SK-N-SH (cell line): ENCODE data around the gene PATE1.

Experiments
- CTCF ChIP-seq: fragments of 200-600 bp; sonication (generic); IDR thresholded peaks from 2 replicates; pipeline ENCODE4 v1.6.1; 2017; ENCODE audit warnings: antibody characterized with exemption, mild to moderate bottlenecking, moderate library complexity
- EZH2phosphoT487 ChIP-seq: fragments of 200-600 bp; sonication (generic); IDR thresholded peaks from 2 replicates; pipeline ENCODE4 v1.6.1; 2017; ENCODE audit warnings: low read depth, mixed run types, mild to moderate bottlenecking, antibody characterized with exemption, moderate library complexity, borderline replicate concordance
- GABPA ChIP-seq: IDR thresholded peaks from 2 replicates; pipeline ENCODE4 v1.4.0; 2012; ENCODE audit warnings: low read depth, mild to moderate bottlenecking
- IRF3 ChIP-seq: fragments of 150-350 bp; IDR thresholded peaks from 2 replicates; pipeline ENCODE4 v1.6.1; 2016; ENCODE audit warnings: mild to moderate bottlenecking, low read depth, low read length
- MAX ChIP-seq: IDR thresholded peaks from 2 replicates; pipeline ENCODE4 v1.4.0; 2012; ENCODE audit warnings: low read depth
- PBX3 ChIP-seq: IDR thresholded peaks from 2 replicates; pipeline ENCODE4; 2012
- POLR2AphosphoS5 ChIP-seq: IDR thresholded peaks from 2 replicates; pipeline ENCODE4 v1.6.1; 2012; ENCODE audit warnings: low read depth, low read length
- RAD21 ChIP-seq: IDR thresholded peaks from 2 replicates; pipeline ENCODE4 v1.6.1; 2012; ENCODE audit warnings: mild to moderate bottlenecking, low read length
- REST ChIP-seq: IDR thresholded peaks from 2 replicates; pipeline ENCODE4 v1.6.1; 2012; ENCODE audit warnings: mild to moderate bottlenecking, low read depth, low read length, moderate library complexity
- TAF1 ChIP-seq: IDR thresholded peaks from 2 replicates; pipeline ENCODE4 v1.6.1; 2012; ENCODE audit warnings: low read depth, mild to moderate bottlenecking, low read length, moderate library complexity, borderline replicate concordance
- USF2 ChIP-seq: fragments of 150-350 bp; IDR thresholded peaks from 2 replicates; pipeline ENCODE4 v1.6.1; 2017; ENCODE audit warnings: antibody characterized with exemption, low read length, low read depth, borderline replicate concordance
- YY1 ChIP-seq: IDR thresholded peaks from 2 replicates; pipeline ENCODE4 v1.4.0; 2012; ENCODE audit warnings: low read depth, mild to moderate bottlenecking

GRCh38 chr11:125773516-125773915 is 27.4 kb downstream of the PATE1 start:
- no peak for TF ChIP-seq CTCF
- TF ChIP-seq USF2: no peak
- no peak for TF ChIP-seq EZH2phosphoT487
- TF ChIP-seq POLR2AphosphoS5: no peak
- no peak for TF ChIP-seq YY1
- no peak for TF ChIP-seq RAD21
- peak; percentile 10; the same call in 1 of the 2 replicates for TF ChIP-seq PBX3
- no peak for TF ChIP-seq TAF1
- TF ChIP-seq GABPA: no peak
- TF ChIP-seq IRF3: no peak
- no peak for TF ChIP-seq MAX
- TF ChIP-seq REST: no peak
